Endometrium (tissue), 2 donors: ENCODE measurements around the gene EYA3.

Source experiments
- FAIRE-seq: peaks from 2 replicates; lab custom pipeline; 2012; peaks lifted over from hg19 to GRCh38; lab: Jason Lieb, UNC
- donor health status: control.
- donor health status: control.

EYA3 gene

GRCh38 chr1:28112388-28113241 lies 24.2 kb upstream of the EYA3 start:
- FAIRE-seq: no peak

GRCh38 chr1:28111157-28111556 lies 22.7 kb upstream of the EYA3 start:
- FAIRE-seq: no peak

- no peak for FAIRE-seq
Observed at GRCh38 chr1:28110555-28110954, 22.1 kb upstream of the EYA3 start.

- FAIRE-seq: no peak
Observed at GRCh38 chr1:28109639-28110038, 21.2 kb upstream of the EYA3 start.

- no peak for FAIRE-seq
Observed at GRCh38 chr1:28108001-28108400, 19.6 kb upstream of the EYA3 start.

GRCh38 chr1:28104866-28105467 lies 16.6 kb upstream of the EYA3 start:
- no peak for FAIRE-seq

GRCh38 chr1:28102189-28102588 lies 13.8 kb upstream of the EYA3 start:
- FAIRE-seq: no peak

- FAIRE-seq: no peak
Observed at GRCh38 chr1:28099050-28099769, 10.8 kb upstream of the EYA3 start.

GRCh38 chr1:28097100-28097472 lies 8.7 kb upstream of the EYA3 start:
- FAIRE-seq: no peak

GRCh38 chr1:28096210-28097099 lies 8.0 kb upstream of the EYA3 start:
- FAIRE-seq: no peak

GRCh38 chr1:28091043-28091781 lies 2.8 kb upstream of the EYA3 start:
- FAIRE-seq: no peak

- no peak for FAIRE-seq
Observed at GRCh38 chr1:28087614-28088167, 719 bp downstream of the EYA3 start.

GRCh38 chr1:28086651-28087050 lies 1.8 kb downstream of the EYA3 start:
- FAIRE-seq: no peak

- no peak for FAIRE-seq
Observed at GRCh38 chr1:28085129-28085528, 3.3 kb downstream of the EYA3 start.

- no peak for FAIRE-seq
Observed at GRCh38 chr1:28083876-28084275, 4.5 kb downstream of the EYA3 start.

- no peak for FAIRE-seq
Observed at GRCh38 chr1:28078680-28079626, 9.5 kb downstream of the EYA3 start.

GRCh38 chr1:28078262-28078661 lies 10.1 kb downstream of the EYA3 start:
- FAIRE-seq: no peak

- no peak for FAIRE-seq
Observed at GRCh38 chr1:28074892-28075511, 13.4 kb downstream of the EYA3 start.

- FAIRE-seq: no peak
Observed at GRCh38 chr1:28073867-28074266, 14.5 kb downstream of the EYA3 start.
